Measurements from ENCODE around the gene PCTP.

Gene PCTP

DNA sequence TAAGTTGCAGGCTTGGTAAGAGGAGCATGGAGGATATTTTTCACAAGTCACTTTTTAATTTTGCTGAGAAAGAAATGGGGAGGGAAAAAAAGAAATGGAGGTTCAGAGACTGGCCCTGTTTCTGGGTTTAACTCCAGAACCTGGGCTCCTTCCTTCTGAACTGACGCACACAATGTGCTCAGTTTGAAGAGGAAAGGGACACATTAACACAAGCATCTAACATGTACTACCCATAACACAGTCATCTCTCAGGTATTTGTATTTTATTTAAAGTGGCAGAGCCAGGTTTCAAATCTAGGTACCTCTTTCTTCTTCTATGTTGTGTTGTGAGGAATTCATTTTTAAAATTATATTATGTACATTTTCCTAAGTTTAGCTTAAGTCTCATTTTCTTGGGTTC is 22.9 kb upstream of the PCTP start:
- DNase-seq, result no peak

DNA sequence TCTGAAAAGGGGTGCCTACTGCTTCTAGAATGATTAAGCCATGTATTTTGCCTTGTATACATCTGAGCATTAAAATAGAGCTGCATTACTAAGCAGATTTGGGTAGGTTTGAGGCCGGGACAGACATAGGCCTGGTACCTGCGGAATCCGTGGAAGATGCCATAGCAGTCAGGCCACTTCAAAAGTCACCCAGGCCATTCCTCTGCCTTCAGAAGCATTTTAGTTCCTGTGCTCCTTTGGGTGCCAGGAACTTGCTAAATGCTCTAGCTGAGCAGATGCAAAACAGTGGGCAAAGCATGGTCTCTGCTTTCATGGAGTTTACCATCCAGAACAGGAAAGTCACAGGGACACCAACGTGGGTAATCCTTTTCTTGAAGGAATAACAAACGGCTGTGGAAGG is 22.5 kb upstream of the PCTP start:
- no peak for DNase-seq

DNA sequence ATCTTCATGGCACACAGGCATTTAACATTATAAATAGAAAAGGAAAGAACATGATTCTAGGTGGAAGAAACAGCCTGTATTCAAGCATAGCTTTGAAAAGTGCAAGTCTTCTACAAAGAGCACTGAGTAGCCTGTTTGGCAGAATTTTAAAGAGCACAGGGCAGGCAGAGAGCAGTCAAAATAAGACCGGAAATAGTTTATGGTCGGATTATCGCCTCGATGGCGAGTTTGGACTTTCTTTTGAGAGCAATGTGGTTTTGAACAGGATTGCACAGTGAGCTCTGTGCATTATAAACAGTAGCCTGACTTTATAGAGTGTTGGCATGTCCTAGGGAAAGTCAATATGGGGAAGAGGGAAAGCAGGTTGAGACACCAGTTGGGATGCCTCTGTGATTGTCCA is 22.0 kb upstream of the PCTP start:
- DNase-seq, result no peak

DNA sequence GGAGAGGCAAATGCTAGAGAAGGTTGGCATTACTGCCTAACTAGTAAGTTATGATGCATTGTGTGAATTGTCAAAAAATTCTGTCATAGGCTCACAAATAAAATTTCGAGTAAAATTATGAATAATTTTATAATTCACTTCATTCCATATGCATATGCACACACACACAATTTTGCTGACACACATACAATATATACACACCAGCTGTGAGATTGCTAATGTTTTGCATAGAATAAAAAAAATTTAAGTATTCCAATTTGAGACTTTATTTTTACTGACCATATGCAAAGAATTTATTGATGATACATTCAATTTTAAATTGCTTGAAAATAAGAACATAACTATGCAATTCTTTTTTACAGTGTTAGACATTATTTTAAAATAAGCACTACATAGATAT is 21.4 kb upstream of the PCTP start:
- no peak for DNase-seq

DNA sequence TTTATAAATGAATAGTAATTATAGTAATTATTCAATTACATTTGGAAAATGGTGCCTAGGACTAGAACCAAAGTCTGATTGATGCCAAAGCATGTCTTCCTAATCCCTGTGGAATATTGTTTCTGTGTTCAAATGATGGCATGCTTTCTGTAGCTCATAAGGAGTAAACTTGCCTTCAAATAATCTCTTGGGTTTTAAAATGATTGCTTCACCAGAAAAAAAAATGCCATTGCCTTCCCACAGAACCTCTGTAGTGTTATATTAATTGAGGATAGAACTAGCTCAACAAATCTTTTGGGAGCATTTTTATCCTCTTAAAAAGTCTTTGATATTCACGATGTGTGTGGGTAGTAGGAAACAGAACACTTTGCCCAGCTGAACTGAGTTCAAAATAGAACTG is 20.5 kb upstream of the PCTP start:
- DNase-seq, result no peak

DNA sequence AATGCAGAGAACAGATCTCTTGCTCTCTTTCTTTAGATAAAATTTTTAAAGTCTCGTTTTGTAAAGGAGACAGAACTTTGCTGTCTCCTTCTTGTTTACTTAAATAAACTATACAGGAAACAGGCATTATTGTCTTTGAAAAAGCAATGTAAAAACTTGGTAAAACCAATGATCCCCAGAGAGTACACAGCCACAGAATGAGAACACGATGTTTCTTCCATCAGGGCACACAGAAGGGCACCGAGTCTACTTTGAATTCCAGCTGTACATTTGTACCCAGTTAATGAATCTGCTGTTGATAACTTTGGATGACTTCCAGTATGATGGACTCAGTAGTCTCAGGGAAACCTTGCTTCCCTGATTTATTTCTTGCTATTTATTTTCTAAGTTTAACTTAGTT is 20.0 kb upstream of the PCTP start:
- DNase-seq, result no peak

DNA sequence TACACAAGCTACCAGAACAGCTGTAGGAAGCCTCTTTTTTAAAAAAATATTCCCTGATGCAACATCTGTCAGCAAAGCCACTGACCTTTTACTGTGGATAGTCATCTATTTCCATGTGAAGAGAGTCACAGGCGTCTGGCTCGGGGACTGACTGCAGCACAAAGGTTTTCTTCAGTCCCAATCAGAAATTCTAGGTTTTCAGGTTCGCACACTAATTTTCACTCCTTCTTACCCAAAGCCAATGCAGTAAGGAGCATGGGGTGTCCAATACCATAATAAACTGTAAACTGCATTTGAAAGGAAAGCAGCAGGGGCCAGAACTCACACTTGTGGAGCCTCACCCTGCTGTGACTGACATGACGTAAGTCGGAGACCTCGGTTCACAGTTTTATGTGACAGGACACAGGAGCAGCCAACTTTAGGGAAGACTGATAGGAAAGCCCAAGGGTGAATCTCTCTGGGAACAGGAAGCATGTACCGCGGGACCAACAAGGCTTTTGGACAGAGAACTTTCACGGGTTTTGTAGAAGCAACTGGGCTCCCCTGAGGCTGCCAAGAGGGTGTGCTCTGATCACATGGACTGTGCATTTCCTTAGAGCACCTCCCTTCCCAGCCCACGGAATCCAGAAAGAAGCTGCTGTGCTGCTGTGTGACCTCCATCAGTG is 19.1 kb upstream of the PCTP start:
- peak; percentile 44 for DNase-seq

DNA sequence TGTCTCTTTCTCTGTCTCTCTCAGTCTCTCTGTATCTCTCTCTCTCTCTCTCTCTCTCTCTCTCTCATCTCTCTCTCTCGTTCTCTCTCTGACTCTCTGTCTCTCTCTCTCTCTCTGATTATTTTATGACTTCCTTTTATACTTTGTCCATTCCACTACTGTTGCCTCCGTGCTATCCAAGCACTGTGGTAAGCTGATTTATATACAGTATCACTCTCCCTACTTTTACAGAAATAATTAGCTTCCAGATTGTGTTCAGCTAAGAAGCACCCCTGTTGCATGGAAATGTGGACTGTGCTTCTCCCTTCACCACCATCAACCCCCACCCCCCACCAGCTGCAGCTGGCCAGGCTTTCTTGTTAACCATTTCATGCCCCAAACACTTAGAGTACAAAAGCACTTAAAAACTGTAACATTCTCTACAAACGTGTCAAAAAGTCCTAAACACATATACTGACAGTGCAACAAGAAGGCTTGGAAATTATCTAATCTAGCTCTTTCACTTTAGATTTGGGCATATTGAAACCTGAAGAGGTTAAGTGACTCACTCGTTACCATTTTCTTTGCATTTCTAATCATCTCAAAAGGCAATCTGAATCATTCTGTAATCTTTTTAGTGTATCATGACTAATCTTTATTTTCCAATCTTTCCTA is 16.6 kb upstream of the PCTP start:
- DNase-seq, result peak; percentile 54

DNA sequence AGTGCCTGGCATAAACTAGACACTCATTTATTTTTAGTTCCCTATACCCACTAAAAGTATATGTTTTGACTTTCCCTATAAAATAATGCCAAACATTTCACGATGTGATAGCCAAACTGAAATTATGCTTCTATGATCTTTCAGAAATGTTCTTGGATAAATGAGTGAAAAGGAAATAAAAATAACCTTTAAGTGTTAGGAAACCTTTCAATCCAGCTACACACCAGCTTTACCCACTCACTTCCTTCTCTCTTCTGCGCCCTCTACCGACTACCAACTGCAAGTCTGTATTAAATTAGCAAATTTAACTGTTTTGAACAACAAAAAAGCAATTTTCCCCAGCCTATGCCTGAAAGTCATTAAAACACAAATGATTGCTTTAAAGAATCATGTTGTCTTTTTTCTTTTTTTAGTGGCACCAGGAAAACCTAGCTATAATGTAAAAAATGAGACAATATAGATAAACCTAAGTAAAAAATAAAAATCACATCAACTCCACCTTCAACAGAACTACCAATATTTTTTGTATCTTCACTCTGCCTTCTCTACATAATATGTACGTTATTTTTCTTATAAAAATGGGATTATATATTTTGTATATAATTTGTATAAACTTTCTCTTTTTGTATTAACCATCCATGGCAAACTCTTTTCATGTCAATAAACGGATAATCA is 15.0 kb upstream of the PCTP start:
- peak; percentile 66 for DNase-seq

DNA sequence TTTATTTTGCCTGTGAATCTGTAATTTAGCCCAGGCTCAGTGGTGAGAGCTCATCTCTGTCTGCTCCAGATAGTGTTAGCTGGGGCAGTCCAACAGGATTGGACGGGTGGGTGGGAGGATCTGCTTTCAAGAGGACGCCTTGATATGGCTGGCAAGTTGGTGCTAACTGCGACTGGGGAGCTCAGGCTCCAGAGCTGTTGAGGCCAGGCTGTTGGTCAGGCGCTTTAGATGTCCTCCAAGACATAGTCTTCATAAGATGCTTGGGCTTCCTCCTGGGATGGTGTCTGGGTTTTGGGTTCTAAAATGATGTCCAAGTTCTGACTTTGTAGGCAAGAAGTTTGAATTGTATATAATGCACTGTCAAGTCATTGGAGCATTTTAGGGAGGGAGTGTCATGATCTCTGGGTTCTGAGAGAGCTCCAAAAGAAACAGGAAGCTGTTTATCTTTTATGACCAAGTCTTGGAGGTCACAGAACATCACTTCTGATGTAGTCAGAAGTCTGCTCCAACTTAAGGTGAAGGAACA is 12.8 kb upstream of the PCTP start:
- no peak for DNase-seq

DNA sequence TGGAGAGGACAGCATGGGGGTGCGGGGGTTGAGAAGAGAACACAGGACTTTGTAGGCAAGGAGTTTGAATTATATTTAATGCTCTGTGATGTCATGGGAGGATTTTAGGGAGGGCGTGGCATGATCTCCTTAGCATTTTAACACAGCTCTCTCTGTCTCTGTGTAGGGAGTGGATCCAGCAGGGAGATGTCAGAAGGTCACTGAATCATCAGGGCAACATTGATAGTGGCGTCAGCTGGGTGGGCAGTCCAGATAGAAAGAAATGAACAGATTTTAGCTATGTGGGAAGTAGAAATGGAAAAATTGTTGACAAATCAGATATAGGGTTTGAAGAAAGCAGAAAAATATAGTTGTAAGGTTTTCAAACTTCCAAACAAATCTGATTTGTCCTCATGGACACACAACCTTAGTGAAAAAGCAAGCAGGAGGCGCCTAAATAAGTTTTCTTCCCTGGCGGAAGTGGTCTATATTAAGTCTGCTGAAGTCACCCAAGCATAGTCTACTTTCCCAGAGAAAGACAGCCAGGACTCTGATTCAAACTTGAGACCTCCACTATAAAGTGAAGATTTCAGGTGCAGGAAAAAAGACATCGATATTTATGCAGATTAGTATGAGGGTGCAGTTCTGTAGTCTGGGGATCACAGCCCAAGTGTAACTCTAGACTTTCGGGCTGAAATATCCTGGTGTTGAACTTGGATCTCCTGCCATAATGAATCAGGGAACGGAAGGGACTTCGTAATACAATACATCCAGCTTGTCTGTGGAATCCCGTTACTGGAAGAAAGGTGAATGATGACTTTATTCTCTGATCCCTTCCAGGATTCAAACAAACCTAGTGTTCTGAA is 10.1 kb upstream of the PCTP start:
- no peak for DNase-seq

DNA sequence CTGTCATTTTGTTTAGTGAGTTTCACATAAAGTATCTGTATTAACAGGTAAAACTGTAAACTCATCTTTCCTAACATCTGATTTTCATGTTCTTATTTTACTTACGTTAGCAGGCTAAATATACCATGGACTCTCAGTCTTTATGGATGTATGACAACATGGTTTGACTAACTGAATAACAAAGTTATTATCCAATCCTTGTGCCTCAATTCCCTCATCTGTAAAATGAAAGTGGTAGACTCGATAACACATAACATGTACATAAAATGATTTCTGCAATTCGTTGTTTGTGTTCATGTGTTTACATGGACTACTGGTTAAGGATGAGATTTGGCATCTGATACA is 9.5 kb upstream of the PCTP start:
- no peak for DNase-seq

DNA sequence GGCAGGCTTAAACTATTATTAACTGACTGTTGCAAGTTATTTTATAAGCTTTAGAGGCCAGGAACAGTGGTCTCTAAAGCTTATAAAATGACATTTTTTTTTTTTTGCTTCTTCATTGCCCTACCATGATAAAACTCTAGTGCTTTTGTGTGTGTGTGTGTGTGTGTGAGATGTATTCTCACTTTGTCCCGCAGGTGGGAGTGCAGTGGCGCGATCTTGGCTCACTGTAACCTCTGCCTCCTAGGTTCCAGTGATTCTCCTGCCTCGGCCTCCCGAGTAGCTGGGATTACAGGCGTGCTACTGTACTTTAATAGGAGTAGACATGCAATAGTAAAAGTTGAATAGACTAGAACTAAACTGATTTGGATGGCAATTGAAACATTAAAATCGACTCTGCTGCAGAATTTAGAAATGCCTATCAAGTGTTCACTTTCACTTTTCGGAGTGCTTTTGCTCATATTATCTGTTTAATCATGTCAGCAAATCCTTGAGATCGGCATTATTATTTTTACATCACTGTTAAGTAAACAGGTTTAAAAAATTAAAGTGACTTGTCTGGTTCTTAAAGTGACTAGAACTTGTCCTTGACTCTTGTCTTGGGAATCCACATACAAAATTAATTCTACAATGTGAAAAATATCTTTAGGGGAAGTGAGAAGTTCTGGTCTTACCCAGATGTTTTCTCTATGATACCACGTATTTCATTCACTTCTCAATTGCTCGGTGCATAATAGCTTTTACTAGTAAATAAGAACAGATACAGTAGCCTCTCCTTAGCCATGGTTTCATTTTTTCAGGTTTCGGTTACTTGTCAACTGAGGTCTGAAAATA is 8.4 kb upstream of the PCTP start:
- no peak for DNase-seq

DNA sequence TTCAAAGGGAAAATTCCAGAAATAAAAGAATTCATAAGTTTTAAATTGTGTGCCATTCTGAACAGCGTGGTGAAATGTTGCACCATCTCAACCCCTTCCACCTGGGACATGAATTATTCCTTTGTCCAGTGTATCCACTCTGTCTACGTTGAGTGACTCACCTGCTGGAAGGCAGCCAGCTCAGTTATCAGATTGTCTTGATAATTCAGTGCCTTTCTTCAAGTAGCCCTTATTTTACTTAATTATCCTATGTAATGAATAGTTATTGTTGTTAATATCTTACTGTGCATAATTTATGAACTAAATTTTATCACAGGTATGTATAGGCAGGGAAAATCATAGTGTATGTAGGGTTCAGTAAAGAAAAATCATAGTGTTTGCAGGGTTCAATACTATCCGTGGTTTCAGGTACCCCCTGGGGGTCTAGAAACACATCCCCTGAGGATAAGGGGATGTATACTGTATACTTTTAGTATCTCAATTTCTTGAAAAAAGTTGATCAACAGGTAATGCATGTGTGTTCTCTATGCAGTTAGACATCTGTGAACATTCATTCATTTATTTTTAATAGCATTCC is 7.7 kb upstream of the PCTP start:
- DNase-seq, result no peak

DNA sequence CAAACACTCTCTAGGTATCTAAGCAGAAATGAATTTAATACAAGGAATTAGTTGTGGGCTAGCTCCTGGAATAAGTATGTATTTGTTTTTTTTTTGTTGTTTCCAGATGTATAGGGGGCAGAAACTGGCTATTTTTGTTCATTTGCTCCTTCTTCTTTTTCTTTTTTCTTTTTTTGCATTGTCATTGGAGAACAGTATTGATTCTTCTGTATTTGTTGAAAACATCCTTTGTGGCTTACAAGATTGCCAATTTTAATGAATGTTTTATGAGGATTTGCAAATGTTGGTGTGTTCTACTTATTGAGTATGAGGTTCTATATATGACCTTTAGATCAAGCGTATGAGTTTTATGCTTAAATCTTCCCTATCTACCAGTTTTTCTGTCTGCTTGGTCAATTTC is 5.6 kb upstream of the PCTP start:
- DNase-seq, result no peak

DNA sequence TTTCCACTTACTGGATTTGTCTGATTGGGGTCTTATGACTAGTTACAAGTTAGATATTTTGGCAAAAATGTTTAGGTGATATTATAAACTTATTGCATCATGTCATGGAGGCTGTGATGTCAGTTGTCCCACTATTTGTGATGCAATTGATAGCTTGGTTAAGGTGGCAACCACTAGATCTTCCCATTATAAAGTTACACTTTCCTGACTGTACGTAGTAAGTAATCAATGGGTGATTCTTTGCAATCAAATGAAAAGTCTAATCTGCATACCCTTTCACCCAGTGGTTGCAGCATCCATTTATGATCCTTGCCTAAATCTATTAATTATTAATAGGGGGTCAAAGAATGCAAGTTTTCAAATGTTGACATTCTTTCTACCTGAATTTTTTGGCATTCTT is 4.4 kb upstream of the PCTP start:
- DNase-seq, result no peak

DNA sequence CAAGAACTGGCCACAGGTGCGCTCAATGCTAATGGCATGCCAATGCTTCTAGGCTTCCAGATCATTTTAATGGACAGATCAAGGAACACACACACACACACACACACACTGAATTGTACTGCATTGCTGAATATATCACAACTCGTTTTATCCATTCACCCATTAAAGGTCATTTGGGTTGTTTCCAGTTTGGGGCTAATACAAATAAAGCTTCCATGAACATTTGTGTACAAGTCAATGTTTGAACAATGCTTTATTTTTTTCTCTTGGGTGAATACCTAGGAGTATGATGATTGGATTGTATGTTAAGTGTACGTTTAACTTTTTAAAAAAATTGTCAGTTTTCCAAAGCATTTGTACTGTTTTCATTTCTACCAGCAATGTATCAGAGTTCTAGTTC is 3.6 kb upstream of the PCTP start:
- no peak for DNase-seq

DNA sequence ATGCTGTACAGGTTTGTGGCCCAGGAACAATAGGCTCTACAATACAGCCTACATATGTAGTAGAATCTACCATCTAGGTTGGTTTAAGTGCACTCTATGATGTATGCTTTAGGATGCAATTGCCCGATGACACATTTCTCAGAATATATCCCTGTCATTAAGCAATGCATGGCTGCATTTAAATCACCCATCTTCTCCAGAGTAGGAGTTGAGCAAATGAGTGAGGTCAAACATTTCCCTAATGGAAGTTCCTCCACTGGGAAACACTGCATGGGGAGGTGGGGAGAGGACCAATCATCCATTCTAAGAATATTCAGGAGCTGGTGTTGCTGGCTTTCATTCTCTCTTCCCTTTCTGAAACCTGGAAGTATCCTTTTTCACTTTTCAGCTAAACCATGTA is 2.0 kb upstream of the PCTP start:
- DNase-seq, result no peak

DNA sequence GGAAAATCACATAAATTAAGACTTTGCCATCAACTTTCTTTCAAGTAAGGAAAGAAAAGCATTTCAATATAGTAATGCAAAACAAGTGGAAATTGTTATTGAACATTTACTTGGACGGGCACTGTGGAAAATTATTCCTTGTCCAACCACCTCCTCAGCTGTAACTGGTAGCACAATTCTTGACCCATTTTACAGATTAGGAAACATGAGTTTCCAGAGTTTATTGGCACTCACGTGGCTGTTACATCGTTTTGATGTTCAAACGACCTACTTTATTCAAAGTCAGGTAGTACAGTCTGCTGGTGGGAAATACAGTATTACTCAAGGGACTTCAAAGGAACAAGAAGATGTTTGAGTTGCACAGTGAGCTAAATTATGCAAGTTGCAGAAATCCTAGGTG is 866 bp upstream of the PCTP start:
- DNase-seq, result no peak

DNA sequence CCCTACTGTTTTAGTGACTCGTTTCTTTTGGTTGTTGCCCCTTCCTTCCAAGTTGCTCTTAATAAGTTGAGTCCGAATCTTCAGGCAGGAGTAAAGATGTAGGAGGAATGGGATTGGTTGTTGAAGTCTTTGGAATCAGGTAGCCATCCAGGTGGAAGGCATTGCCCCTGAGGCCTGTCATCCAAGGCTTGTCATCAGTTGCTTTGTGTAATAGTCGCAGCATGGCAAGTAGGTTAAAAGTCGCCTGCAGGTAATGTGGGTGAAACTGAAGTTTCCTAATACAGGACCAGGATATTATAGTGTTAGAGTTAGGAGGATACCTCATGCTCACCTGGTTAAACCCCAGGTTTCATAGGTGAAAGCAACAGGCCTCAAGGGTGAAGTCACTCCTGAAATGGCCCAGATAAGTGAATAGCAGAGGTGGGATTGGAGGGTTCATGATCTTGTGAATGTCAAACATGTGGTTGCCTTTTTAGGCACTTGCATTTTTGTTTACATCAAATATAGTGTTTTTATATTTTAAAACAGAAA is 934 bp downstream of the PCTP start:
- DNase-seq, result no peak

DNA sequence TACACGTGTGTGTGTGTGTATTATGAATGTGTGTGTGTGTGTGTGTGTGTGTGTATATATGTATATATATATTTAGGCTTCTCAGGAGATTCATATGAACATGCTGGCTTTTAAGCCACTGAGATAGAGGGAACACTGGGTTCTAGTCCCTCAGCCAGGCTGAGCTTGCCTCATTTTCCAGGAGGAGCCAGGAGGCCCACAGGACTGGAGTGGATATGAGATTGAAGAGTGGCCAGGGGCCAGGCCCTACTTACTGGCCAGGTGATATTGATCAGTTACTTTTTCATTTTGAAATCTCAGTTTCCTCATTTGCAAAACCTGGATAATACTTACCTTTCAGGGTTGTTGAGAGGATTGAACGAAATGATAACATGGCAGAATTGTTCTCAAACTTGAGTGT is 5.8 kb downstream of the PCTP start:
- DNase-seq, result no peak

DNA sequence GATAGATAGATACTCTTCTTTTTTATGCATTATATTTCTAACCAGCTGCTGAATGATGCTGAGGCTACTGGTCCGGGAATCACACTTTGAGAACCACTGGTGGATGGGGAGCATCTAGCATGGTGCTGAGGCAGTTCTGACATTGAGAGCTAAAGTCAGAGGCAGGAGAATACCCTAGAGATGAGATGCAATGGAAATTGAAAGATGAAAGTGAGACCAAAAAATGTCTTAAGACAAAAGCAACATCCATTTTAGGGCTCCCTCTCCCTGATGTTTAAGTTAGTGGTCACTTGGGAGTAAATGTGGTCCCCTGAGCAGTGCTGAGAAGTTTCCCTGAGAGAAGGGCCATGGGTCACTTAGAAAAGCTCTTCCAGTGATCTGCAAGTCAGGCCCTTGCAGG is 6.8 kb downstream of the PCTP start:
- DNase-seq, result no peak
